Adrenal gland (tissue), 19 donors: ENCODE results near the gene PKNOX1. TPM values are rescaled to one million over a fixed set of nuclear protein-coding genes. Genes with fewer than 3 reads are reported as not detected.
A peak's percentile ranks its signal among the peaks of the same experiment; 100 is the strongest.
"Not testable (repeated sequence)": the region's sequence is repeated elsewhere in the genome, so short reads cannot be mapped to it uniquely, and the experiment has no call there.

Source experiments
- DNase-seq, 7 donors: peaks; one replicate each; pipeline ENCODE4 v3.0.0-alpha.2; 2019 to 2020
- H3K27ac ChIP-seq, 5 donors: fragments of 200-600 bp; sonication (generic) in 4 of 5; 1 replicate in 3 of 5; 2 replicates in 2 of 5; pipeline versions ENCODE4 v1.5.1 to v1.8.0; 2016 to 2020; ENCODE audit warnings: mild to moderate bottlenecking in 1 of 5
- H3K27me3 ChIP-seq: fragments of 200-600 bp; 2 replicates; pipeline ENCODE4 v1.8.0; 2021
- H3K36me3 ChIP-seq, 2 donors: fragments of 200-600 bp; replicated peaks in 1 of 2; 1 replicate in 1 of 2; 2 replicates in 1 of 2; pipeline versions ENCODE4 v1.5.1 to v1.8.0; 2018 to 2022
- H3K4me1 ChIP-seq, 2 donors: fragments of 200-600 bp; replicated peaks in 1 of 2; 1 replicate in 1 of 2; 2 replicates in 1 of 2; pipeline versions ENCODE4 v1.5.1 to v1.8.0; 2018 to 2021
- H3K4me3 ChIP-seq, 4 donors: fragments of 200-600 bp; sonication (generic) in 3 of 4; one replicate each; pipeline ENCODE4 v1.5.1; 2016 to 2018
- H3K9me3 ChIP-seq, 3 donors: fragments of 200-600 bp; sonication (generic) in 1 of 3; replicated peaks in 1 of 3; 1 replicate in 2 of 3; 2 replicates in 1 of 3; pipeline versions ENCODE4 v1.5.1 to v1.8.0; 2016 to 2021
- POLR2A ChIP-seq, 2 donors: fragments of 450-650 bp; IDR thresholded peaks; one replicate each; pipeline ENCODE4 v1.6.1; 2017; ENCODE audit warnings: antibody characterized with exemption in 2 of 2, mild to moderate bottlenecking in 2 of 2, moderate library complexity in 1 of 2
- WGBS, 4 donors: extraction: QIAGEN DNeasy Blood & Tissue Kit in 2 of 4; methylation state at CpG; one replicate each; pipeline versions ENCODE4 v1.1.5 to v1.1.7; 2013 to 2017; 5-methylcytosine and 5-hydroxymethylcytosine counted together
- intact Hi-C, 2 donors: fragments of 100-400 bp; cut with DNase I; formaldehyde crosslinking; loops; one replicate each; pipeline versions ENCODE4 v1.14.1 to v1.15.0; 2022 to 2023
- long read RNA-seq, 10 donors: library from polyadenylated mRNA in 3 of 10; unstranded in 2 of 10; stranded (forward) in 1 of 10; transcript quantifications; one replicate each; pipeline ENCODE4 v2.0.0 and lab custom pipeline, GENCODE V29; 2021 to 2026
- polyA plus RNA-seq, 3 donors: library from polyadenylated mRNA; stranded (reverse); fragments of 200-250 nt in 2 of 3; fragments of 350-450 nt in 1 of 3; fragmentation: Illumina TruSeq in 1 of 3; extraction: RNeasy Lipid Tissue Mini Kit (QIAGEN cat#74804) in 1 of 3; gene quantifications; one replicate each; pipeline ENCODE4 v1.2.3, GENCODE V29; 2013 to 2014
- total RNA-seq, 9 donors: library from RNA; depleted of rRNA in 4 of 9; stranded (reverse); fragments of >200 nt in 4 of 9; fragments of 120-200 nt in 1 of 9; fragmentation: NEBNext Ultra II Directional in 1 of 9; extraction: Animal tissue kit (Norgen Biotek cat#: 25700) in 1 of 9; gene quantifications; one replicate each; pipeline versions ENCODE4 v1.1.0 to v1.2.4, GENCODE V29; 2013 to 2023
- TF ChIP-seq, protein P1 (sequence below), 6 experiments: fragments of 450-650 bp in 4 of 6; fragments of 200-600 bp in 2 of 6; sonication (generic) in 1 of 6; IDR thresholded peaks; 1 replicate in 5 of 6; 2 replicates in 1 of 6; pipeline versions ENCODE4 v1.5.1 to v1.8.0; 2016 to 2021; ENCODE audit warnings: antibody characterized with exemption in 6 of 6, mild to moderate bottlenecking in 2 of 6, moderate library complexity in 1 of 6
- donor health status: healthy with polysubstance abuse.
- donor health status: Bipolar disorder and iron deficiency.
- donor health status: DM: yes; HTN: yes; CAD: no.
- donor health status: DM: no; HTN: no; CAD: no.
- donor health status: DM: no; HTN: no; CAD: no.
- donor health status: DM: yes; HTN: yes; CAD: no.

The PKNOX1 gene, protein sequence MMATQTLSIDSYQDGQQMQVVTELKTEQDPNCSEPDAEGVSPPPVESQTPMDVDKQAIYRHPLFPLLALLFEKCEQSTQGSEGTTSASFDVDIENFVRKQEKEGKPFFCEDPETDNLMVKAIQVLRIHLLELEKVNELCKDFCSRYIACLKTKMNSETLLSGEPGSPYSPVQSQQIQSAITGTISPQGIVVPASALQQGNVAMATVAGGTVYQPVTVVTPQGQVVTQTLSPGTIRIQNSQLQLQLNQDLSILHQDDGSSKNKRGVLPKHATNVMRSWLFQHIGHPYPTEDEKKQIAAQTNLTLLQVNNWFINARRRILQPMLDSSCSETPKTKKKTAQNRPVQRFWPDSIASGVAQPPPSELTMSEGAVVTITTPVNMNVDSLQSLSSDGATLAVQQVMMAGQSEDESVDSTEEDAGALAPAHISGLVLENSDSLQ
- total RNA-seq: 10 to 100 TPM in 7 of 9 donors, 1 to 10 TPM in 2; 8.2 to 18.4 (median 14.0) TPM
- 10 to 100 TPM in 1 of 3 donors, 1 to 10 TPM in 2; 9.3 to 21.7 (median 9.6) TPM for polyA plus RNA-seq
- long read RNA-seq, donor 1, full-length matches to known transcripts: 3 of 3 reads
- long read RNA-seq, donor 1, partial matches to known transcripts: 0 of 3 reads
- long read RNA-seq, donor 1, other reads (novel, unspliced or antisense): 0 of 3 reads
- long read RNA-seq, donor 2, full-length matches to known transcripts: 2 of 2 reads
- long read RNA-seq, donor 2, partial matches to known transcripts: 0 of 2 reads
- long read RNA-seq, donor 2, other reads (novel, unspliced or antisense): 0 of 2 reads
- long read RNA-seq, donor 3: 0 reads
- long read RNA-seq, donor 4, full-length matches to known transcripts: 1 of 3 reads
- long read RNA-seq, donor 4, partial matches to known transcripts: 2 of 3 reads
- long read RNA-seq, donor 4, other reads (novel, unspliced or antisense): 0 of 3 reads
- long read RNA-seq, donor 5, full-length matches to known transcripts: 7 of 14 reads
- long read RNA-seq, donor 5, partial matches to known transcripts: 1 of 14 reads
- long read RNA-seq, donor 5, other reads (novel, unspliced or antisense): 6 of 14 reads
- long read RNA-seq, donor 6, partial matches to known transcripts: 4 of 4 reads
- long read RNA-seq, donor 6, other reads (novel, unspliced or antisense): 0 of 4 reads
- long read RNA-seq, donor 7: 0 reads
- long read RNA-seq, donor 8, full-length matches to known transcripts: 9 of 9 reads
- long read RNA-seq, donor 8, partial matches to known transcripts: 0 of 9 reads
- long read RNA-seq, donor 8, other reads (novel, unspliced or antisense): 0 of 9 reads
- long read RNA-seq, donor 9, full-length matches to known transcripts: 2 of 2 reads
- long read RNA-seq, donor 9, partial matches to known transcripts: 0 of 2 reads
- long read RNA-seq, donor 9, other reads (novel, unspliced or antisense): 0 of 2 reads
- long read RNA-seq, donor 10: 0 reads

DNA sequence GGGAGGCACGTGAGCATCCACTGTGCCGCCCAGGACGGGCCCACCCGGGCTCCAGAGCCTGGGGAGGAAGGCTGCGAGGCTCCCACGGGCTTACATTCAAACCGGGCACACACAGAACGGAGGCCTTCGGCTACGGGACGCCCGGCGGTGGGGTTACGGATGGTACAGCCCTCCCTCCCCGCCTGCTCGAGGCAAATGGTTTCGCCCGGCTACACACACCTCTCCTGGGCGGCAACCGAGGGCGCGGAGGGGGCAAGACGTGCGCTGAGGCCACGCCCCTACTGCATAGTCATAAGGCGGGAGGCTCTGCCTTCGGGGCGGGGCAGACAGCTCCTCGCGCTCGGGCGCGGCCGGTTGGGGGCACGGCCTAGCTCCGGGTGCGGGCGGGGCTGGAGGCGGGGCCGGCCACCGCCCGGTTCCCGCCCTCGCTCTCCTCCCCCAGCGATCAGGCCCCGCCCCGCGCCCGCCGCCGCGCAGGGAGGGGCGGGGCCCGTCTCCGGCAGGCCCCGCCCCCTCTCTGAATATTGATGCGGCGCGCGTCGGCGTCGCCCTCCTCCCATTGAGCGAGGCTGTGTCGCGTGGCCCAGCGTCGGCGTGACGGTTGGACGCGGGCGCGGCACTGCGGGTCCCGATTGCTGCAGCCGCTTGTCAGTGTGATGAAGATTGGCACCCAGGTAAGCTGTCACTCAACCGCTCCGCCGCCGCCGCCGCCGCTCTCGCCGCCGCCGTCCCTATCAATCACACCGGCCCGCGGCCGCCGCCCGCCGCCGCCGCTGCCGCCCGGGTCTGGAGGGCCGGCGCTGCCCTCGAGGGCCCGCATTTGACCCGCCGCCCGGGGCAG lies at the start of gene PKNOX1:
PKNOX1 (plus strand) TSS at position 572 of the 841 bp plus-strand sequence. CDS start 29,820 bp downstream, outside the sequence.
- no peaks in the 10 kb centered on the region for H3K9me3 ChIP-seq
- intact Hi-C loops: no loop called here
- no peaks in the 10 kb centered on the region for H3K36me3 ChIP-seq
- 1% methylated on average over 24 to 106 of the region's 106 CpGs; no CpG with 5 or more reads in 1 of the 4 donors for WGBS, 4 donors
- peak; percentile 99 for DNase-seq
- TF ChIP-seq, protein P1, sequence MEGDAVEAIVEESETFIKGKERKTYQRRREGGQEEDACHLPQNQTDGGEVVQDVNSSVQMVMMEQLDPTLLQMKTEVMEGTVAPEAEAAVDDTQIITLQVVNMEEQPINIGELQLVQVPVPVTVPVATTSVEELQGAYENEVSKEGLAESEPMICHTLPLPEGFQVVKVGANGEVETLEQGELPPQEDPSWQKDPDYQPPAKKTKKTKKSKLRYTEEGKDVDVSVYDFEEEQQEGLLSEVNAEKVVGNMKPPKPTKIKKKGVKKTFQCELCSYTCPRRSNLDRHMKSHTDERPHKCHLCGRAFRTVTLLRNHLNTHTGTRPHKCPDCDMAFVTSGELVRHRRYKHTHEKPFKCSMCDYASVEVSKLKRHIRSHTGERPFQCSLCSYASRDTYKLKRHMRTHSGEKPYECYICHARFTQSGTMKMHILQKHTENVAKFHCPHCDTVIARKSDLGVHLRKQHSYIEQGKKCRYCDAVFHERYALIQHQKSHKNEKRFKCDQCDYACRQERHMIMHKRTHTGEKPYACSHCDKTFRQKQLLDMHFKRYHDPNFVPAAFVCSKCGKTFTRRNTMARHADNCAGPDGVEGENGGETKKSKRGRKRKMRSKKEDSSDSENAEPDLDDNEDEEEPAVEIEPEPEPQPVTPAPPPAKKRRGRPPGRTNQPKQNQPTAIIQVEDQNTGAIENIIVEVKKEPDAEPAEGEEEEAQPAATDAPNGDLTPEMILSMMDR (IDR thresholded peaks at IDR 0.05): peak in 4 of 6 experiments; percentile 8 to 36 (median 18)
- peak; percentile 53 to 78 for TF ChIP-seq POLR2A (IDR thresholded peaks at IDR 0.05)
- H3K27ac ChIP-seq: peak within 1 kb of the TSS; percentile 91 to 100 (median 96)
- peak within 1 kb of the TSS in 3 of 4 donors; percentile 45 to 97 (median 60) for H3K4me3 ChIP-seq
- H3K4me1 ChIP-seq: peaks cover 11 to 16% of the 10 kb centered on the region in 2 donors
- no peaks in the 10 kb centered on the region for H3K27me3 ChIP-seq

DNA sequence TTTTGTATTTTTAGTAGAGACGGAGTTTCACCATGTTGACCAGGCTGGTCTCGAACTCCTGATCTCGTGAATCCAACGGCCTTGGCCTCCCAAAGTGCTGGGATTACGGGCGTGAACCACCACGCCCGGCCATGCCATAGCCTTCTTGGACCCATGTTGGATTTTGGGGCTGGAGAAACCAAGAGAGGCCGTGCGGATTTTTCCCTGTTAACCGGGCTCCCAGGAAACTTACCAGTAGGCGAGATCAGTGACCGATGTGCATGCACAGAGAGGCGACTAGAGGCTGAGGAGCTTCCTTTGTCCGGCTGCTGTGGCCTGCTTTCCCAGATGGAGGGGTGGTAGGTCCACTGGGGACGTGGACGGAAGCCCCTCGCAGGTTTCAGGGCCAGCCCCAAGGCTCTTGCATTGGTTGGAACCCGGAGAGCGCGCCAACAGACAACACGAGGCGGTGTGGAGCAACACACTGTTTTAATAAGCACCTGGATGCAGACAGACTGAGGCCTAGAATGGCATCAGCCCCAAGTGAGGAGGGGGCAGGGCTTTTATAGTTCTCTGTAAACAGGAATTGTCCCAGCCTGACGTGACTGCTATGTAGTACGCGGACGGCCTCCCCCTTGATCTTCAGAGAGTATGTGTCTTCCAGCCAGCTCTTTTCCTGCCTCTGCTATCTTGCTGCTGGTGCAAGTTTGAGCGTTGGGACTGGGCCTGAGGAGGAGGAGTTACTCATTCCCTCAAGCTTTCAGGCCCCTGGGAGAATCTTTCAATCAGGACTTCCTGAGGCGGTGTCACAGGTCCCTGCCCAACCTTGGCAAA lies 49.0 kb upstream of the PKNOX1 start, which contains the start of gene ERVH48-1:
ERVH48-1 (minus strand) TSS at position 517 of the 813 bp plus-strand sequence. CDS start 6,624 bp downstream, outside the sequence.
- H3K9me3 ChIP-seq: no peaks in the 10 kb centered on the region
- TF ChIP-seq, protein P1 (IDR thresholded peaks at IDR 0.05): no peak
- no peak for TF ChIP-seq POLR2A (IDR thresholded peaks at IDR 0.05)
- no peaks in the 10 kb centered on the region for H3K27me3 ChIP-seq
- no peaks in the 10 kb centered on the region for H3K4me1 ChIP-seq
- no peak within 1 kb of the TSS for H3K27ac ChIP-seq
- DNase-seq: no peak
- WGBS, 4 donors: 75 to 92% (median 88%) methylated on average over 10 to 29 of the region's 29 CpGs
- intact Hi-C loops: no loop called here
- H3K36me3 ChIP-seq: no peaks in the 10 kb centered on the region
- no peak within 1 kb of the TSS for H3K4me3 ChIP-seq

DNA sequence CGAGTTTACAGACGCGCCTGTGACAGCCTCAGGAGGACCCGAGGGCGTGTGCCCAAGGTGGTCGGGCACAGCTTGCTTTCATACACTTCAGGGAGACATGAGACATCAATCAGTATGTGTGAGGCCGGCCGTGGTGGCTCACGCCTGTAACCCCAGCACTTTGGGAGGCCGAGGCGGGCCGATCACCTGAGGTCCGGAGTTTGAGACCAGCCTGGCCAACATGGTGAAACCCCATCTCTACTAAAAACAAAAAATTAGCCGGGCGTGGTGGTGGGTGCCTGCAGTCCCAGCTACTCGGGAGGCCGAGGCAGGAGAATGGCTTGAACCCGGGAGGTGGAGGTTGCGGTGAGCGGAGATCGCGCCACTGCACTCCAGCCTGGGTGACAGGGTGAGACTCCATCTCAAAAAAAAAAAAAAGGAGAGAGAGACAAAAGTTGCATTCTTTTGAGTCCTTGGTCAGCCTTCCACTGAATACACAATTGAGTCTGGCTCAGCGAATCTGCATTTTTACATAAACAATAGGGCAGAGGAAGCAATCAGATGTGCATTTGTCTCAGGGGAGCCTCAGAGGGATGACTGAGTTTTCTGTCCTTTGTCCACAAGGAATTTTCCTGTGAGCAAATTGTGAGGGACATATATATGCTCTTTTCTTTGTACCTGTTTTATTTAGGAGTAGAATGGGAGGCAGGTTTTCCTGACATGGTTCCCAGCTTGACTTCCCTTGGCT lies 46.7 kb upstream of the PKNOX1 start:
- H3K27ac ChIP-seq, H3K9me3 ChIP-seq, intact Hi-C loops, H3K36me3 ChIP-seq, H3K4me1 ChIP-seq, H3K4me3 ChIP-seq, DNase-seq, H3K27me3 ChIP-seq: not testable (repeated sequence)
- WGBS, 4 donors: 92 to 94% (median 93%) methylated on average over 18 to 23 of the region's 23 CpGs
